Measurements from ENCODE around the gene NRG2.

GRCh38 chr5:140043508-140043872, 391 bp upstream of the NRG2 start:
- peak in 1 of 6 experiments; percentile 0 for TF ChIP-seq CTCF (IDR thresholded peaks at IDR 0.05)
- TF ChIP-seq POLR2A (IDR thresholded peaks at IDR 0.05), result no peak

Measured in thyroid gland (tissue), 4 donors.